A172 (cell line): Measurements from ENCODE around the gene INHBE. TPM values are rescaled to one million over a fixed set of nuclear protein-coding genes. Genes with fewer than 3 reads are reported as not detected.

Source experiments
- DNase-seq: peaks from one replicate; pipeline ENCODE4 v3.0.0-alpha.2; 2015; ENCODE audit warnings: low spot score
- total RNA-seq: library from RNA; depleted of rRNA; stranded (reverse); fragments of >200 nt; shearing (Covaris generic); gene quantifications from 2 replicates; pipeline ENCODE4 v1.2.3, GENCODE V29; 2014

INHBE gene
- total RNA-seq, 1 experiment from 2014 or later: 0.17 TPM

- DNase-seq: no peak
These were observed 5.8 kb downstream of the INHBE start for GRCh38 chr12:57460841-57461275.

- peak; percentile 16 for DNase-seq
These were observed 6.3 kb downstream of the INHBE start for GRCh38 chr12:57461276-57461916.

- peak; percentile 26 for DNase-seq
These were observed 6.8 kb downstream of the INHBE start for GRCh38 chr12:57461917-57462250.

- peak; percentile 76 for DNase-seq
These were observed 7.3 kb downstream of the INHBE start for GRCh38 chr12:57462251-57462911.

- DNase-seq: no peak
These were observed 7.8 kb downstream of the INHBE start for GRCh38 chr12:57462912-57463253.

- DNase-seq: no peak
These were observed 9.5 kb downstream of the INHBE start for GRCh38 chr12:57464569-57464968.

- DNase-seq: no peak
These were observed 10.1 kb downstream of the INHBE start for GRCh38 chr12:57465030-57465746.

- DNase-seq: no peak
These were observed 10.8 kb downstream of the INHBE start for GRCh38 chr12:57465747-57466505.

GRCh38 chr12:57467212-57467874, 12.2 kb downstream of the INHBE start:
- no peak for DNase-seq

- no peak for DNase-seq
These were observed 12.8 kb downstream of the INHBE start for GRCh38 chr12:57467915-57468314.

- DNase-seq: no peak
These were observed 14.4 kb downstream of the INHBE start for GRCh38 chr12:57469296-57470164.

GRCh38 chr12:57470286-57470969, 15.3 kb downstream of the INHBE start:
- no peak for DNase-seq

- no peak for DNase-seq
These were observed 16.0 kb downstream of the INHBE start for GRCh38 chr12:57470970-57471656.

- no peak for DNase-seq
These were observed 16.6 kb downstream of the INHBE start for GRCh38 chr12:57471661-57472060.

GRCh38 chr12:57472391-57472790, 17.3 kb downstream of the INHBE start:
- no peak for DNase-seq

GRCh38 chr12:57473392-57473791, 18.3 kb downstream of the INHBE start:
- DNase-seq: no peak

- DNase-seq: no peak
These were observed 18.8 kb downstream of the INHBE start for GRCh38 chr12:57473886-57474285.

GRCh38 chr12:57474430-57474829, 19.3 kb downstream of the INHBE start:
- no peak for DNase-seq

GRCh38 chr12:57474862-57475261, 19.8 kb downstream of the INHBE start:
- no peak for DNase-seq
